ENCODE data around the gene MTR. TPM values are rescaled to one million over a fixed set of nuclear protein-coding genes. Genes with fewer than 3 reads are reported as not detected.

Gene MTR
- total and polyA plus RNA-seq, 4 donors: 2.5 to 19.0 (median 8.6) TPM

DNA sequence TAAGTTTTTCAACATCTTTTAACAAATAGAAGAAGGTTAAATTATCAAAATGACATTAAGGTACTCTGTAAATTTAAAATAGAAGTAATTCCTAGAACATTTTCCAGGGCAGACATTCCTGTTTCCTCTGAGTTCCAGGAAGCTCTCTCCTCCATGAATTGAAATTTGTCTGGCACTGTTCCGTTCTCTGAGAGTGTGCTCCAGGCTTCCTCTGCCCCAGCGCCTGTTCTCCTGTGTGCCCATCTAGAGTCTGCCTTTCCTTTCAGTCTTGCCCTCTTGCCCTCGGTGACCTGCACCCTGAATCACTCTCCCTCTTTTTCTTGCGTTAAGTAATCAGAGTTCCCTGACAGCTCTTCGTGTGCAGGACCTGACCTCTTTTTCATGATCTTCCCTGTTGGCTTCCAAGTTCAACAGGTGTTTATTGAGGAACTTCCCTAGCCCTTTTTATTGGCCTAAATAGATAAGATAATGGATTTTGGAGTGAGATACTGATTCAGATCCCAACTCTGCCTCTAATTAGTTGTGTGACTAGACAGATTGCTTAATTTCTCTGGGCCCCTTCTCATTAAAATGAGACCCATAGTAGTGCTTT, 77.1 kb downstream of the MTR start:
- H3K4me3 ChIP-seq (ENCODE audit: low read depth in 1 of 3, low read length in 3 of 3): no peak overlapping the region
- TF ChIP-seq, protein P1, sequence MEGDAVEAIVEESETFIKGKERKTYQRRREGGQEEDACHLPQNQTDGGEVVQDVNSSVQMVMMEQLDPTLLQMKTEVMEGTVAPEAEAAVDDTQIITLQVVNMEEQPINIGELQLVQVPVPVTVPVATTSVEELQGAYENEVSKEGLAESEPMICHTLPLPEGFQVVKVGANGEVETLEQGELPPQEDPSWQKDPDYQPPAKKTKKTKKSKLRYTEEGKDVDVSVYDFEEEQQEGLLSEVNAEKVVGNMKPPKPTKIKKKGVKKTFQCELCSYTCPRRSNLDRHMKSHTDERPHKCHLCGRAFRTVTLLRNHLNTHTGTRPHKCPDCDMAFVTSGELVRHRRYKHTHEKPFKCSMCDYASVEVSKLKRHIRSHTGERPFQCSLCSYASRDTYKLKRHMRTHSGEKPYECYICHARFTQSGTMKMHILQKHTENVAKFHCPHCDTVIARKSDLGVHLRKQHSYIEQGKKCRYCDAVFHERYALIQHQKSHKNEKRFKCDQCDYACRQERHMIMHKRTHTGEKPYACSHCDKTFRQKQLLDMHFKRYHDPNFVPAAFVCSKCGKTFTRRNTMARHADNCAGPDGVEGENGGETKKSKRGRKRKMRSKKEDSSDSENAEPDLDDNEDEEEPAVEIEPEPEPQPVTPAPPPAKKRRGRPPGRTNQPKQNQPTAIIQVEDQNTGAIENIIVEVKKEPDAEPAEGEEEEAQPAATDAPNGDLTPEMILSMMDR (IDR thresholded peaks at IDR 0.05; ENCODE audit: low read depth, low read length, missing input control): no peak
- TF ChIP-seq, protein P2, sequence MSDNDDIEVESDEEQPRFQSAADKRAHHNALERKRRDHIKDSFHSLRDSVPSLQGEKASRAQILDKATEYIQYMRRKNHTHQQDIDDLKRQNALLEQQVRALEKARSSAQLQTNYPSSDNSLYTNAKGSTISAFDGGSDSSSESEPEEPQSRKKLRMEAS (IDR thresholded peaks at IDR 0.05): no peak
- TF ChIP-seq, protein P3, sequence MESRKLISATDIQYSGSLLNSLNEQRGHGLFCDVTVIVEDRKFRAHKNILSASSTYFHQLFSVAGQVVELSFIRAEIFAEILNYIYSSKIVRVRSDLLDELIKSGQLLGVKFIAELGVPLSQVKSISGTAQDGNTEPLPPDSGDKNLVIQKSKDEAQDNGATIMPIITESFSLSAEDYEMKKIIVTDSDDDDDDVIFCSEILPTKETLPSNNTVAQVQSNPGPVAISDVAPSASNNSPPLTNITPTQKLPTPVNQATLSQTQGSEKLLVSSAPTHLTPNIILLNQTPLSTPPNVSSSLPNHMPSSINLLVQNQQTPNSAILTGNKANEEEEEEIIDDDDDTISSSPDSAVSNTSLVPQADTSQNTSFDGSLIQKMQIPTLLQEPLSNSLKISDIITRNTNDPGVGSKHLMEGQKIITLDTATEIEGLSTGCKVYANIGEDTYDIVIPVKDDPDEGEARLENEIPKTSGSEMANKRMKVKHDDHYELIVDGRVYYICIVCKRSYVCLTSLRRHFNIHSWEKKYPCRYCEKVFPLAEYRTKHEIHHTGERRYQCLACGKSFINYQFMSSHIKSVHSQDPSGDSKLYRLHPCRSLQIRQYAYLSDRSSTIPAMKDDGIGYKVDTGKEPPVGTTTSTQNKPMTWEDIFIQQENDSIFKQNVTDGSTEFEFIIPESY (IDR thresholded peaks at IDR 0.05): no peak
- TF ChIP-seq SP1 (IDR thresholded peaks at IDR 0.05) (no peak), HNF4A (conservative IDR thresholded peaks at IDR 0.05) (no peak), JUND (IDR thresholded peaks at IDR 0.05) (no peak), FOXA2 (IDR thresholded peaks at IDR 0.05) (no peak), RAD21 (IDR thresholded peaks at IDR 0.05) (no peak), YY1 (IDR thresholded peaks at IDR 0.05) (no peak), TAF1 (conservative IDR thresholded peaks at IDR 0.05) (no peak), EGR1 (IDR thresholded peaks at IDR 0.05; ENCODE audit: low read depth in 2 of 2) (no peak), FOXA1 (IDR thresholded peaks at IDR 0.05) (no peak), RXRA (IDR thresholded peaks at IDR 0.05) (no peak), GABPA (IDR thresholded peaks at IDR 0.05 in 1 of 2, conservative IDR thresholded peaks at IDR 0.05 in 1 of 2) (no peak)
- TF ChIP-seq, protein P4, sequence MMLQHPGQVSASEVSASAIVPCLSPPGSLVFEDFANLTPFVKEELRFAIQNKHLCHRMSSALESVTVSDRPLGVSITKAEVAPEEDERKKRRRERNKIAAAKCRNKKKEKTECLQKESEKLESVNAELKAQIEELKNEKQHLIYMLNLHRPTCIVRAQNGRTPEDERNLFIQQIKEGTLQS (IDR thresholded peaks at IDR 0.05): no peak
- peaks cover 0 to 1% (median 0%) of the 10 kb centered on the region in 4 donors for H3K4me1 ChIP-seq (ENCODE audit: control insufficient read depth in 4 of 4, insufficient read depth in 4 of 4, low read length in 3 of 4)
- H3K36me3 ChIP-seq (ENCODE audit: control insufficient read depth in 4 of 4, insufficient read depth in 3 of 4, low read depth in 1 of 4, low read length in 3 of 4): peaks cover 4 to 23% (median 7%) of the 10 kb centered on the region in 4 donors
- no peak overlapping the region for H3K27ac ChIP-seq (ENCODE audit: low read depth in 1 of 2, low read length in 2 of 2)
- no peak for DNase-seq (ENCODE audit: low spot score)
- no peak overlapping the region for H3K9ac ChIP-seq (ENCODE audit: low read depth in 1 of 2, low read length in 2 of 2)
- no peaks in the 10 kb centered on the region for H3K9me3 ChIP-seq (ENCODE audit: control insufficient read depth in 4 of 4, low read length in 3 of 4)
- H3K27me3 ChIP-seq (ENCODE audit: control insufficient read depth in 4 of 4, insufficient read depth in 4 of 4, low read length in 3 of 4): no peaks in the 10 kb centered on the region
- WGBS: 70% methylated on average over 5 of the region's 5 CpGs

DNA sequence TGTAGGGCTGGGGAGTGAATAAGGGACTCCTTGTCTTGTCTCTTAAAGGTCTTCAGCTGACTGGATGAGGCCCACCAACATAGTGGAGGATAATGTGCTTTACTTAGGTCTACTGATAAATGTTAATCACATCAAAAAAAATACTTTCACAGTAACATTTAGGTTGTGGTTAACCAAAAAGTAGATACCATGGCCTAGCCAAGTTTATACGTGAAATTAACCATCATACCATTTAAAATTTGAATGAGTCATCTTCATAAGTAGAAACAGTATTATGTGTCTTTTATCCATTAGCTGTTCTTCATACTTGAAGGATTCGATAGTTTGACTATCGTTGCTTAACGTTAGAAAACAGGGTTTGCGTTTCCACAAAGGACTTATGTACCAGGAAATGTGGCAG, 80.9 kb downstream of the MTR start:
- Histone ChIP-seq H3K9ac (ENCODE audit: low read depth in 1 of 2, low read length in 2 of 2) (no peak overlapping the region), H3K4me3 (ENCODE audit: low read depth in 1 of 3, low read length in 3 of 3) (no peak overlapping the region), H3K27ac (ENCODE audit: low read depth in 1 of 2, low read length in 2 of 2) (no peak overlapping the region), H3K4me1 (ENCODE audit: control insufficient read depth in 4 of 4, insufficient read depth in 4 of 4, low read length in 3 of 4) (peaks cover 0 to 1% (median 0%) of the 10 kb centered on the region in 4 donors), H3K9me3 (ENCODE audit: control insufficient read depth in 4 of 4, low read length in 3 of 4) (no peaks in the 10 kb centered on the region), H3K27me3 (ENCODE audit: control insufficient read depth in 4 of 4, insufficient read depth in 4 of 4, low read length in 3 of 4) (no peaks in the 10 kb centered on the region), H3K36me3 (ENCODE audit: control insufficient read depth in 4 of 4, insufficient read depth in 3 of 4, low read depth in 1 of 4, low read length in 3 of 4) (peaks cover 4 to 19% (median 8%) of the 10 kb centered on the region in 4 donors)
- TF ChIP-seq EGR1 (IDR thresholded peaks at IDR 0.05; ENCODE audit: low read depth in 2 of 2) (no peak), YY1 (IDR thresholded peaks at IDR 0.05) (no peak), RXRA (IDR thresholded peaks at IDR 0.05) (no peak)
- TF ChIP-seq, protein P5, sequence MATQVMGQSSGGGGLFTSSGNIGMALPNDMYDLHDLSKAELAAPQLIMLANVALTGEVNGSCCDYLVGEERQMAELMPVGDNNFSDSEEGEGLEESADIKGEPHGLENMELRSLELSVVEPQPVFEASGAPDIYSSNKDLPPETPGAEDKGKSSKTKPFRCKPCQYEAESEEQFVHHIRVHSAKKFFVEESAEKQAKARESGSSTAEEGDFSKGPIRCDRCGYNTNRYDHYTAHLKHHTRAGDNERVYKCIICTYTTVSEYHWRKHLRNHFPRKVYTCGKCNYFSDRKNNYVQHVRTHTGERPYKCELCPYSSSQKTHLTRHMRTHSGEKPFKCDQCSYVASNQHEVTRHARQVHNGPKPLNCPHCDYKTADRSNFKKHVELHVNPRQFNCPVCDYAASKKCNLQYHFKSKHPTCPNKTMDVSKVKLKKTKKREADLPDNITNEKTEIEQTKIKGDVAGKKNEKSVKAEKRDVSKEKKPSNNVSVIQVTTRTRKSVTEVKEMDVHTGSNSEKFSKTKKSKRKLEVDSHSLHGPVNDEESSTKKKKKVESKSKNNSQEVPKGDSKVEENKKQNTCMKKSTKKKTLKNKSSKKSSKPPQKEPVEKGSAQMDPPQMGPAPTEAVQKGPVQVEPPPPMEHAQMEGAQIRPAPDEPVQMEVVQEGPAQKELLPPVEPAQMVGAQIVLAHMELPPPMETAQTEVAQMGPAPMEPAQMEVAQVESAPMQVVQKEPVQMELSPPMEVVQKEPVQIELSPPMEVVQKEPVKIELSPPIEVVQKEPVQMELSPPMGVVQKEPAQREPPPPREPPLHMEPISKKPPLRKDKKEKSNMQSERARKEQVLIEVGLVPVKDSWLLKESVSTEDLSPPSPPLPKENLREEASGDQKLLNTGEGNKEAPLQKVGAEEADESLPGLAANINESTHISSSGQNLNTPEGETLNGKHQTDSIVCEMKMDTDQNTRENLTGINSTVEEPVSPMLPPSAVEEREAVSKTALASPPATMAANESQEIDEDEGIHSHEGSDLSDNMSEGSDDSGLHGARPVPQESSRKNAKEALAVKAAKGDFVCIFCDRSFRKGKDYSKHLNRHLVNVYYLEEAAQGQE (IDR thresholded peaks at IDR 0.05): no peak
- TF ChIP-seq, protein P2 (IDR thresholded peaks at IDR 0.05): no peak
- WGBS: 96% methylated on average over 5 of the region's 5 CpGs
- no peak for DNase-seq (ENCODE audit: low spot score)
